ENCODE results near the gene CDC23.
A peak's percentile ranks its signal among the peaks of the same experiment; 100 is the strongest.
"Not testable (repeated sequence)": the region's sequence is repeated elsewhere in the genome, so short reads cannot be mapped to it uniquely, and the experiment has no call there.

The CDC23 gene

DNA sequence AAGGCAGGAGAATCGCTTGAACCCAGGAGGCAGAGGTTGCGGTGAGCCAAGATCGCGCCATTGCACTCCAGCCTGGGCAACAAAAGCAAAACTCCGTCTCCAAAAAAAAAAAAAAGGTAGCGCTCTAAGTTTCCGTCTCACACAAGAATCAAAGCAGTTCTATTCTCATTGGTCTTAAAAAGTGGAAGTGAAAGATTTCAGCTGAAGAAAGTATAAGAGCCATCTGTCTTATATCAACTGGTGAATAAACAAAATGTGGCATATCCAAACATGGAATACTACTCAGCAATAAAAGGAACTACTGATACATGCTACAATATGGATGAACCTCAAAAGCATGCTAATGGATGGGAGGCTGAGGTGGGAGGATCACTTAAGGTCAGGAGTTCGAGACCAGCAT lies 19.3 kb downstream of the CDC23 start:
- DNase-seq = not testable (repeated sequence)

DNA sequence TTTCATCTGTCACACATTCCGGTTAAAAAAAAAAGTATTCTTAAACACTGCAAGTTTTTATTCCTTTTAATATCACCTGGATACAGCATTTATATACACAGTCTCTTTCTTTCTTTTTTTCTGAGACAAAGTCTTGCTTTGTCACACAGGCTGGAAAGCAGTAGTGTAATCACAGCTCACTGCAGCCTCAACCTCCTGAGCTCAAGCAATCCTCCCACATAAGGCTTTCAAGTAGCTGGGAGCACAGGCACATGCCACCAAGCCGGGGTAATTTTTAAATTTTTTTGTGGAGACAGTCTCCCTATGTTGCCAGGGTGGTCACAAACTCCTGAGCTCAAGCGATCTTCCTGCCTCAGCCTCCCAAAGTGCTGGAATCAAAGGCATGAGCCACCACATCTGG lies 20.3 kb downstream of the CDC23 start:
- DNase-seq = no peak

DNA sequence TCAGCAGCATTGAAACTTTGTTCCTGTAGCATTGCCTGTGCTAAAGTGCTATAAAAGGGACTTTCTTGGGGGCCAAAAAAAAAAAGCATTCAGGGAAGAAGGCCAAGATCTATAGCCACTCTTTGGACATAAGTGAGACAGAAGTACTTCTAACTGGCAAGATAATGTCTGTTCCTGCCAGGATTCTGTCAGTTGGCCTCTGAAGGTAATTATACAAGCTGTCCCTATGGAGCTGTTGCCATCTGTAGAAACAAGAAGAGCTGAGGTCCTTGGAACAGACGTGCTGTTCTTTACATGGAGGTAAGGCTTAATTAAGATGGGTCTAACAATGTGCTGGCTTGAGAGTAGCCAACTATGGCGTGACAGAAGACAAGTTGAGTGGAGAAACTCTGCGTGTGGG lies 24.5 kb downstream of the CDC23 start:
- no peak for DNase-seq

DNA sequence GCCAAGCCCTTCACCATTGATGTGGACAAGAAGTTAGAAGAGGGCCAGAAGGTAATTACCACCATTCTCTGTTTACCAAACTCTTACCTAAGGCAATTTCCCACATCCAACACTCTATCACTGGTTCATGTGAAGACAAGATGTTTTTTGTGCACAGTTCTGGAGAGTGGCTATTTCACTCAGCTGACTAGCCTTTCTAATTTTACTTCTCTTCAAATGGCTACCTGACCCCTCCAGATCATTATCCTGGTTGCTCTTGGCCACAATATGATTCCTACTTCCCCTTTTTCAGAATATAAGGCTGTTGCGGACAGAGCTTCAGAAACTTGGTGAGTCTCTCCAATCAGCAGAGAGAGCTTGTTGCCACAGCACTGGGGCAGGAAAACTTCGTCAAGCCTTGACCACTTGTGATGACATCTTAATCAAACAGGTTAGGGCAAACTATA lies 27.1 kb downstream of the CDC23 start:
- DNase-seq = no peak

DNA sequence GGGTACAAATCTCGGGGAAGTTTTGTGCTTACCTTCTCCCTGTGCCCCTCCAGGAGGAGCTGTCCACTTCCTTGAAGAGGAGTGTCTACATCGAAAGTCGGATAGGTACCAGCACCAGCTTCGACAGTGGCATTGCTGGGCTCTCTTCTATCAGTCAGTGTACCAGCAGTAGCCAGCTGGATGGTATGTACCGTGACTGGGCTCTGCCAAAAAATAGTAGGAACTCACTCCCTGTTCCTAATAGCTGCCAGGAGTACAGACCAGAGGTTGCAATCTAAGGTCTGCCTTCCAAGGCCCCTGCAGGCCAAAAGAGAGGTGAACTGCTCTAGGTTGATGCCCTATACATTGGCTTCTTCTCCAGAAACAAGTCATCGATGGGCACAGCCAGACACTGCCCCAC lies 30.3 kb downstream of the CDC23 start:
- DNase-seq = no peak

DNA sequence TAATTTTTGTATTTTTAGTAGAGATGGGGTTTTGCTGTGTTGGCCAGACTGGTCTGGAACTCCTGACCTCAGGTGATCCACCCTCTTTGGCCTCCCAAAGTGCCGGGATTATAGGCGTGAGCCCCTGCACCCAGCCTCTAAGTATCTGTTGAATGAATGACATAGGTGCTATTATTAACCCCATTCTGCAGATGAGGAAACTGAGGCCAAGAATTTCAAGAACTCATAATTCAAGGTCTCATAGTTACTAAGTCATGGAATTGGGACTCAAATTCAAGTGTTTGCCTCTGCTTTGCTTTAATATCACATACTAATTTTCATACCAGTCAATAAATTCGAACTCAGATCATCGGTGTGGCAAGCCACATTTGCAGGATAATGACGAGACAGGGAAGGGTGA lies 32.3 kb downstream of the CDC23 start:
- no peak for DNase-seq

DNA sequence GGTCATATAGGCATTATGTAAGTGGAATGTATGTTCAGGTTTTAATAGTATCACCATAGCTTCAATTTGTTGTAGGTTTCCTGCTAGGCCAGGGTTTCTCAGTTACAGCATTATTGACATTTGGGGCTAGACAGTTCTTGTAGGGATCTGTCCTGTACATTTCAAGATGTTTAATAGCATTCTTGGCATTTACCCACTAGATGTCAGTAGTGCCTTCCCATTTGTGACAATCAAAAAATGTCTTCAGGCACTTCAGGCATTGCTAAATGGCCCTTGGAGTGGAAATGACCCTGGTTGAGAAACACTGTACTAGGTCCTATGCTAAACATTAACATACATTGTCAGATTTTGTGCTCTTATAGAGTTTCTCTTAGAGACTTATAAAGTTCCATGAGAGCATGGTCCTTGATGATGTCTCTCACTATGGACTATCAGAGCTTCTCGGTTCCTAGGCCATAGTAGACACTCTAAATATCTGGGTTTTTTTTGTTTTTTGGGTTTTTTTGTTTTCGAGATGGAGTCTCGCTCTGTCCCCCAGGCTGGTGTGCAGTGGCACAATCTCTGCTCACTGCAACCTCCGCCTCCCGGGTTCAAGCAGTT lies 32.8 kb downstream of the CDC23 start:
- peak; percentile 40 for DNase-seq

DNA sequence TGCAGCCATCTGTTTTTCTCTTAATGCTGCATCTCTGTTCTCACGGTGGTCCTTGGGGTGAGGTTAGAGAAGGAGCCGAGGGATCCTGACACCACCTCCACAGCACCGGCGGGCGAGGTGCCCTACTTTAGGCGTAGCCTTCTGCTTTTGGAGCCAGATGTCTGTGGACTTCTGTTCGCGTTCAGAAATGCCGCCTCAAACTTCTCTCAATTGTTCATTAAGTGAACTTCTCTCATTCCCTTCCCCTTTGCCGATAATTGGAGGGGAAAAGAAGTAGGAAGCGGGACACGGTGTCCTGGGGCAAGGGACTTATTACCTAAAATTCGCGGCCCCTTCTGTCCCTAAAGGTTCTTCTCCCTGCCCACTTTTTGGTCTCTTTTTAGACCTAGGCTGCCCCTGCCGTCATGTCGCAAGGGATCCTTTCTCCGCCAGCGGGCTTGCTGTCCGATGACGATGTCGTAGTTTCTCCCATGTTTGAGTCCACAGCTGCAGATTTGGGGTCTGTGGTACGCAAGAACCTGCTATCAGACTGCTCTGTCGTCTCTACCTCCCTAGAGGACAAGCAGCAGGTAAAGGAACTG lies 33.8 kb downstream of the CDC23 start:
- no peak for DNase-seq

DNA sequence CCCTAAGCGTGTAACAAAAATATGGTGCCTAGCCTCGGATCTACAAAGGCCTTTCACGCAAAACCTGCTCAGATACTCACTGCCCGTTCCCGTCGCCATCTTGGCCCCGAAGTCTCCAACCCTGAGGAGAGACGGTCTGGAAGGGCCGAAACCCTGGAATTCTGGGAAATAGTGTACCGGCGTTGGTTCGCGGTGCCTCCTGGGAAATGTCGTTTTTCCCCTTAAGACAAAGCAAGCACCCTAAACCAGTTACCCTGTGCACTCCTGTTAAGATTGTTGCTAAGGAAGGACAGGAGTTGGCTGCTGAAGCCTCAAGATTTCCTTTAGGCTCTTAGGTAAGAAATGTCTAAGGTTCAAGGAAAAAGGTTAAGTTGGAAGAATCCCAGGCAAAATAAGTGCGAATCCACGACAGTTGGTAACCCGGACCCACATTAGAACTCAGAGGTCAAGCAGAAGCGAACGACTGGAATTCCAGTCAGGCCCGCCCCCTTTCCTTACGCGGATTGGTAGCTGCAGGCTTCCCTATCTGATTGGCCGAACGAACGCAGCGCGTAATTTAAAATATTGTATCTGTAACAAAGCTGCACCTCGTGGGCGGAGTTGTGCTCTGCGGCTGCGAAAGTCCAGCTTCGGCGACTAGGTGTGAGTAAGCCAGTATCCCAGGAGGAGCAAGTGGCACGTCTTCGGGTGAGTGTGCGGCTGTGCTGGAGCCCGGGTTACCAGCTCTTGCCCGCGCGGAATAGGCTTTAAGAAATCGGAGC lies 34.4 kb downstream of the CDC23 start, which contains the start of the genes BRD8 and KIF20A:
Gene BRD8, minus strand, starts transcription at position 115 of the 761 bp plus-strand sequence. Its CDS starts 16 bp downstream, at position 99.
Gene KIF20A, plus strand, starts transcription at position 597 of the 761 bp plus-strand sequence. CDS start 569 bp downstream, outside the sequence.
- DNase-seq = peak; percentile 79

DNA sequence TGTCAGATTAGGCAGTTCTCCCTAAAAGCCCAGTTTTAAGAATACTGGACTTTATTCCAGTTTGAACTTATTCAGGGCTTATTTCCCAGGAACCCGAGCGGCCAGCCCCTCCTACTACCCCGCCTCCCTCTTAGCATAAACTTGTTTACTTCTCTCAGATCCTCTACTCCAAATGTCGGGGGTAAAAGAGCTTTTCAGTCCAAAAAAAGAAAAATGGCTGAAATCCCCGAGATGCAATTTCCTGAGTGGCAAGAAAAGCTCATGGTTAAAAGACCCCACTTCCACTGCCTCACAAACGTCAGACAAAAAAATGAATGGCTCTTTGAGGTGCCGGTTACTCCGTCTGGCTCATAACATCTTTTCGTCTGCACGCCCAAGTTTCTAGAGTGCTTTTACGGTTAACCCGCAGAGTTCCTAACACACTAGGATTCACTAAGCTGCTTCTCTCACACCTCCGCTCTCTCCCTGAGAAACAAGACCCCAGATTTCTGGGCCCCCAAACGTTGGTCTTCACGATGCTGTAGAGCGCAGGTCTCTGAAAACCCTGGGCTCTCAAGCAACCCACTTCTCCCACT lies 35.1 kb downstream of the CDC23 start:
- DNase-seq = no peak

DNA sequence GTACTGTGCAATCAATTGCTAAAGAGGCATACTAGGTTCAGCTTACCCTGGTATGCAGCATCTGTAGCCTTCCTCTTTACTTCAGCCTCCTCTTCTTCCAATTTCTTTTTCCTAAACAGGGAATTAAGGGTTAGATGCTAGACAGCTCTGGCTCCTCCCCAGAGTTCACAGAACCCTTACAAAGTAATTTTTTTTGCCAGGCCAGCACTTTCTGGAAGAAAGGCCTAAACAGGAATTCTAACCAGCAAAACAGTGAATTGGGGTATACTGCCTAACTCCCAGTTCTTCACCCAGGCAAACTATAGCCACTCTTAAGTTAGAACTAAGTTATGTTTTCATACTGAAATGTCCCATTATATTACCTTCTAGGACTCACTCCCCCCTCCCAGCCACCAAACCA lies 42.8 kb downstream of the CDC23 start:
- no peak for DNase-seq

DNA sequence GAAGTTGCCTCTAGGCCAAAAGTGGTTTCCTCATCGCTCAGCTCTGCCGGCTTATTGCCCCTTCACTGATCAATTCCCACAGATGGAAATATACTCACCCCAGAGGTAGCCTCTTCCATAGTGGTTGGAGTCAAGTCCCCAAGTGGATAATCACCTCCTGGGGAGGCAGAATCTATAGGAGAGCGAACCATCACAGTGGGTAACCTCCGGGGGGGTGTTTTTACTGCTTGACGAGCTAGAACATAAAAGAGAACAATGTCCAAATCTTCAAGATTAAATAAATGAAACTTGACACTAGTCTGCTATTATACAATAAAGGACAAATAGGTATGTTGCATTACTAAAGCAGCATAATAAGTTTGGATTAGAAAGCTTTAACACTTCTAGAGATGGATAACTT lies 44.0 kb downstream of the CDC23 start:
- no peak for DNase-seq

DNA sequence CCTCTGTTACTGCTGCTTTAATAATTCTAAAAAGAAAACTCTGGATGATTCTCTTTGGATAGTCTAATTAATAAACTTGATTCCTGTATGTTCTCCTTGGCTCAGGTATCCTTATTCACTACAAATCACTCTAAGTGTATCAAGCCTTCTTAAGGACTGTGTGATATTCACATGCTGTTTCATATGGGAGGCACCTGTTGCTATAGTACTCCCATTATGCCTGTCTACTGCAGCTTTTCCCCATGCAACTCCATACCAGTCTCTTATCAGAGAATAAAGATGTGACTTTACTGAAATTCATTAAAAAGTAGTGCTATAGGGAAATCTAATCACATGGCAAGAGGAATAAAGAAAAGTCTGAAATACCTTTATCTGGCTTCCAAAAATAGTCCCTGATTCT lies 49.4 kb downstream of the CDC23 start:
- no peak for DNase-seq

DNA sequence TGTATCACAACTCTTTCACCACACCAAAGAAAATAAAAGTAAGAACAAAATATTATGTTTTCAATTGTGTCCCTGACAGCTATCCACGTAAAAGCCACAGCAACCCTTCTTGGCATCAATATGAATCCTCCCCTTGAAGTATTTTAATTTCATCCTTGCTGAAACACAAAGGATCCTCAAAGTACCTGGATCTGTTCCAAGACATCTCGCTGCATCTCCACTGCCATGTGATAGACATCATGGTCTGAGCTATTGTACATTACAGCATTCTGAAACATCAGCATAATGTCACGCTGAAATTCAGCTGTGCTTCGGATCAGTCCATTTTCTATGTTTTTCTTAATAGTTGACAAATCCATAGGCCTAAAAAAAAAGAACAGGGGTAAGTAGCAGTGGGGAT lies 52.4 kb downstream of the CDC23 start:
- DNase-seq = no peak

DNA sequence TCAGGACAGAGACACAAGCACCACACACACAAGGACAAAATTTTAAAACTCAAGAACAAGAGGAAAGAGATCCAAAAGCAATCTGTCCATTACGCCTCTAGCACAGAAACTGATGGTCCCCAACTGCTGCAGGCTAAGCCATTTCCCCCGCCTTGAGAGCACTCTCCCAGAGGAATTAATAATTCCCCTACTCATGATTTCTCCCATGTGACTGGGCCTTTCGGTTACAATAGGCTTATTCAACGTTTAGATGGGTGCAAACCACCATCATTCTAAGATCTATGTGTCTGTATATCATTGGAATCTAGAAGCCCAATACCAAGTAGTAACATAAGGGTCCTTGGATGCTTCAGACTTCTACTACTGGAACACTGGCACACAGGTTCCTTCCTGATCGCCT lies 53.5 kb downstream of the CDC23 start:
- no peak for DNase-seq

DNA sequence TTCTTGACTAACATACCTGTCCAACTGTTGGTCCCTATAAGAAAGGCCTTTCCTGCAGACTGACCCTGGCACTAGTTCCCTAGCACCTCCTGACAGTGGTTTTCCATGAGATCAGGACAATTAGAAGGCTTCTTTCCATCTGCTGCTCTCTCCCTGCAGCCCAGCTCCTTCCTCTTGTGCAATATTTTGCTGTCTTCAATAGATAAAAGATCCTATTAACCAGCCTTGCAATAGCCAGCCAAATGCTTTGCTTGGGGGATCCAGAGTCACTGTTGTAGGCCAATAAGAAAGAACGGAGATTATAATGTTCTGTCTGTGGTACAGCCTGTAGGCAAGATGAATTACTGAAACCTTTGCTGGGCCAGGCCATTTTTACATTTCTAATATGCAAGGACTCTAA lies 55.5 kb downstream of the CDC23 start:
- no peak for DNase-seq

DNA sequence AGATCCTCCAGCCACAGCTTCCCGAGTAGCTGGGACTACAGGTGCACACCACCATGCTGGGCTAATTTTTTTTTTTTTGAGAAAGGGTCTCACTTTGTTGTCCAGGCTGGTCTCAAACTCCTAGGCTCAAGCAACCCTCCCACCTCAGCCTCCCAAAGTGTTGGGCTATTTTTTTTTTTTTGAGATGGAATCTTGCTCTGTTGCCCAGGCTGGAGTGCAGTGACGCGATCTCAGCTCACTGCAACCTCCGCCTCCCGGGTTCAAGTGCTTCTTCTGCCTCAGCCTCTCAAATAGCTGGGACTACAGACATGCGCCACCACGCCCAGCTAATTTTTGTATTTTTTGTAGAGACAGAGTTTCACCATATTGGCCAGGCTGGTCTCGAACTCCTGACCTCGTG lies 57.1 kb downstream of the CDC23 start:
- not testable (repeated sequence) for DNase-seq

DNA sequence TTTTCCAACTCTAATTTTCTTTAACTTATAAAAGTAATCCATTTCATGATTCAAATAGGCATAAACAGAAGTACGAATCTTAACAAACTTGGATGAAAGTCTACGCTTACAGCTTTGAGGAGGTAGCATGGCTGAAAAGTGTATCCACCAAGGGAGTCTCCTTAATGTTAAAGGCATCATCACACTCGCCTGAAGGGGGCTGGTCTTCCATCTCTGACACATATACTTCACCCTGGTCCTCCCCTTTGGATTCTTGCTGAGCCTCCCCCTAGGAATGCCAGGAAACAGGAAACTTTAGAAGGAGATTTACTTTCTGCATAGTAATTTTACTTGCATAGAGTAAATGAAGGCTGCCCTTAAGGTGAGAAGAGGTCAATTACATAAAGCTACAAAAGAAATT lies 63.6 kb downstream of the CDC23 start:
- no peak for DNase-seq

DNA sequence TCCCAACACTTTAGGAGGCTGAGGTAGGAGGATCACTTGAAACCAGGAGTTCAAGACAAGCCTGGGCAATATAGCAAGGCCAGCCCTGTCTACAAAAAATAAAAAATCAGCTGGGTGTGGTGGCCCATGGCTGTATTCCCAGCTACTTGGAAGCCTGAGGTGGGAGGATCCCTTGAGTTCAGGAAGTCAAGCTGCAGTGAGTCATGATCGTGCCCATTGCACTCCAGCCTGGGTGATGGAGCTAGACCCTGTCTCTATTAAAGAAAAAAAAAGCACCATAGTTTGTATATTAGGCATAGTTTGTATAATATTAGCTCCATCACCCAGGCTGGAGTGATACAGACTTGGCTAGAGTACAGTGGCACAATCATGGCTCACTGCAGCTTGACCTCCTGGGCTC lies 64.3 kb downstream of the CDC23 start:
- DNase-seq = no peak

DNA sequence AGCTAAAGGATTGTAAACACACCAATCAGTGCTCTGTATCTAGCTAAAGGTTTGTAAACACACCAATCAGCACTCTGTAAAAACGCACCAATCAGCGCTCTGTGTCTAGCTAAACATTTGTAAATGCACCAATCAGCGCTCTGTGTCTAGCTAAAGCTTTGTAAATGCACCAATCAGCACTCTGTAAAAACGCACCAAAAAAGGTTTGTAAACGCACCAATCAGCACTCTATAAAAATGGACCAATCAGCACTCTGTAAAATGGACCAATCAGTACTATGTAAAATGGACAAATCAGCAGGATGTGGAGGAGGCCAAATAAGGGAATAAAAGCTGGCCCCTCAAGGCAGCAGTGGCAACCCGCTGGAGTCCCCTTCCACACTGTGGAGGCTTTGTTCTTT lies 69.5 kb downstream of the CDC23 start:
- DNase-seq = not testable (repeated sequence)

DNA sequence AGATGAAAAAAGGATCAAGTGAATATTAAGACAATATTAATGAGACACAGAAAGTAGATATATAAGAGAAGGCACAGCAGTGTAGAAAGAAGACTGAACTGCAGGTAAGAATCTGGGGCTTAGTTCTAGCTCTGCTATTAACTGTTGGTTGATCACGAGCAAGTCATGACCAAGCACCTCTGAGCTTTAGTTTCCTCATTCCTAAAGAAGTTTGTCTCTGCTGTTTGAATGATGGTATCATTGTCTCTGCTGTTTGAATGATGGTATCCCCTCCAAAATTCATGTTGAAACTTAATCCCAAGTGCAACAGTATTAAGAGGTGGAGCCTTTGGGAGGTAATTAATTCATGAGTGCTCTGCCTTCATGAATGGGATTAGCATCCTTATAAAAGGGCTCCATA lies 71.4 kb downstream of the CDC23 start:
- DNase-seq = no peak

DNA sequence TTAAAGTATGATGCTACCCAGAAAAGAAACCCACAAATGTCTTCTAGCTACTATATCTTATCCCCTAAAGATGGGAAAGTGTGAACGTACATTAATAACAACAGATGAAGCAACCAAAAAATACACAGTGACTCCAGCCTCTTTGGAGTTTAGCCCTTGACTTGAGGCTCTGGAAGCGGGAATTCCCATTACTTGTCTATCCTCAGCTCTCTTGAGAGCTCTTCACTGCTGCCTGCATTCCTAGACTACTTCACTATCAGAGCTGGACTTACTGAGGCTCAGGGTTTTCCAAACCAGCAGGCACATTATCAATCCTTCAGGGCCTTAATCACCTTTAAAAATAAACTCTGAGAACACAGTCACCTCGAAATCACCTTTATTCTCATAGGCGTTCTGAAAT lies 72.9 kb downstream of the CDC23 start:
- no peak for DNase-seq

DNA sequence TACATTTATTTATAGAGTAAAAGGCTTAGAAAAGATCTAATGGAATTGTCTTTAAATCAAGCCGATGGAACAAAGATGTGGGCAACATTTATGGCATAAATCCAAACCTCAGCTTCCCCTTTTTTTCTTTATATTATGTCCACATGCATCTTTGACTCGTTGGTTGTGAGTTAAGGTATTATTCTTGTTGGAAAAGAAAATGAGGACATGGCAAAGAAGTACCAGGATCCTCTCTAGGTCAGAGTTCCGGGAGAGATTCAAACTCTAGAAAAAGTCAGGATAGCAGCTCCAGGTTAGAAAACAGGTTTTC lies 73.4 kb downstream of the CDC23 start:
- no peak for DNase-seq

Measured in KG1 (cell line).